ENCODE results near the gene PHYH.
"Not testable (repeated sequence)": the region's sequence is repeated elsewhere in the genome, so short reads cannot be mapped to it uniquely, and the experiment has no call there.

Gene PHYH

DNA sequence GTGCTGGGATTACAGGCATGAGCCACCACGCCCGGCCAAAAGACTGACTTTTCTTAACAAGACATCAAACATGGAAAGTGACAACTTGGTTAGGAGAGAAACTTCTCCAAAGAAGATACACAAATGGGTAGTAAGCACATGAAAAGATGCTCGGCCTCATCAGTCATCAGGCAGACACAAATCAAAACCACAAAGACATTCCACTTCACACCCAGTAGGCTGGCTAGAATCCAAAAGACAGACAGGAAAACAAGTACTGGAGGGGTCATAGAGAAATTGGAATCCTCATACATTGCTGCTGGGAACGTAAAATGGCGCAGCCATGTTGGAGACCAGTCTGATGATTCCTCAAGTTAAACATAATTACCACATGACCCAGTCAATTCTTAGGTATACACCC is 31.8 kb upstream of the PHYH start:
- Mint-ChIP-seq H3K9me3 (no peaks in the 10 kb centered on the region), H3K4me3 (no peak overlapping the region), H3K27me3 (ENCODE audit: low read depth) (no peaks in the 10 kb centered on the region), H3K36me3 (ENCODE audit: low read depth) (peaks cover 33% of the 10 kb centered on the region), H3K27ac (no peak overlapping the region), H3K4me1 (ENCODE audit: low read depth) (no peaks in the 10 kb centered on the region)

DNA sequence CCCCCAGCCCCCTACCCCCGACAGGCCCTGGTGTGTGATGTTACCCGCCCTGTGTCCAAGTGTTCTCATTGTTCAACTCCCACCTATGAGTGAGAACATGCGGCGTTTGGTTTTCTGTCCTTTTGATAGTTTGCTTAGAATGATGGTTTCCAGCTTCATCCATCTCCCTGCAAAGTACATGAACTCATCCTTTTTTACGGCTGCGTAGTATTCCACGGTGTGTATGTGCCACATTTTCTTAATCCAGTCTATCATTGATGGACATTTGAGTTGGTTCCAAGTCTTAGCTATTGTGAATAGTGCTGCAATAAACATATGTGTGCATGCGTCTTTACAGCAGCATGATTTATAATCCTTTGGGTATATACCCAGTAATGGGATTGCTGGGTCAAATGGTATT is 31.1 kb upstream of the PHYH start:
- not testable (repeated sequence) for H3K4me1 Mint-ChIP-seq (ENCODE audit: low read depth); H3K27ac Mint-ChIP-seq; H3K27me3 Mint-ChIP-seq (ENCODE audit: low read depth); H3K9me3 Mint-ChIP-seq; H3K4me3 Mint-ChIP-seq
- H3K36me3 Mint-ChIP-seq (ENCODE audit: low read depth), result peaks cover 37% of the 10 kb centered on the region

DNA sequence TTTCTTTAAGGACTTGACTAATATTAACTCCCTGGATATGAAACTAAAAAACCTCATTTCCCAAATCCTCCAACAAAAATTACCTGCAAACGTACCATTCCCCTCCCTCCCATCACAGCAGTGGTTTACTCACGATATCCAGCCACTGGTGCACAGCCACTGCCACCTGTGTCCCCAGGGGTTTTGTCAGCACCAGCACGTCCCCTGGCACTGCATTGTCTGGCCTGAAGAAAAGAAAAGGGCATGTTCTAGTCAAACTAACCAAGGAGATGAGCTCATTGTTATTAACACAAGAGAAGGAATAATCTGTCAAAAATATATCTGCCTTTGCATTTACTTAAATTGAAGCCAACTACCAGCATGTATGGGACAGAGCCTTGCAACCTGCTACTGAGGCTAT is 29.7 kb upstream of the PHYH start:
- no peaks in the 10 kb centered on the region for H3K9me3 Mint-ChIP-seq
- peaks cover 46% of the 10 kb centered on the region for H3K36me3 Mint-ChIP-seq (ENCODE audit: low read depth)
- H3K4me1 Mint-ChIP-seq (ENCODE audit: low read depth), result no peaks in the 10 kb centered on the region
- no peak overlapping the region for H3K27ac Mint-ChIP-seq
- H3K27me3 Mint-ChIP-seq (ENCODE audit: low read depth), result no peaks in the 10 kb centered on the region
- no peak overlapping the region for H3K4me3 Mint-ChIP-seq

DNA sequence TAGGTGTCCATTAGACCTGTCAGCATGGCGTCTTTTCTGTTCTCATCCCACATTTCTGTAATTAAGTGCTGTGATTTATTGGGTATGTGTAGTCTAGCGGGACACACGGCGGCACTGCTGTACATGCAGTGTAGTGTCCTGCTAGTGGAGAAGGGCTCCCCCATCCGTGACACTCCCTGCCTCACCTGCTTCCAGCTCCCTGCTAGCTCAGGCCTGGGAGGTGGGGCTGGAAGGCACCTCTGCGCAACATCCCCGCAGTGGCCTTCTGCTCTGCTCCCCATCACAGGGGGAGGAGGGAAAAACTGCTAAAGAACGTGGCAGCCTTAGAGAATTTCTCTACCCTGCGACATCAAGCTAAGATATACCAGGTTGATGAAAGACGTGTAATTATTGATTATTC is 28.7 kb upstream of the PHYH start:
- Mint-ChIP-seq H3K27me3 (ENCODE audit: low read depth) (no peaks in the 10 kb centered on the region), H3K4me3 (no peak overlapping the region), H3K9me3 (no peaks in the 10 kb centered on the region), H3K27ac (no peak overlapping the region), H3K4me1 (ENCODE audit: low read depth) (no peaks in the 10 kb centered on the region), H3K36me3 (ENCODE audit: low read depth) (peaks cover 50% of the 10 kb centered on the region)

DNA sequence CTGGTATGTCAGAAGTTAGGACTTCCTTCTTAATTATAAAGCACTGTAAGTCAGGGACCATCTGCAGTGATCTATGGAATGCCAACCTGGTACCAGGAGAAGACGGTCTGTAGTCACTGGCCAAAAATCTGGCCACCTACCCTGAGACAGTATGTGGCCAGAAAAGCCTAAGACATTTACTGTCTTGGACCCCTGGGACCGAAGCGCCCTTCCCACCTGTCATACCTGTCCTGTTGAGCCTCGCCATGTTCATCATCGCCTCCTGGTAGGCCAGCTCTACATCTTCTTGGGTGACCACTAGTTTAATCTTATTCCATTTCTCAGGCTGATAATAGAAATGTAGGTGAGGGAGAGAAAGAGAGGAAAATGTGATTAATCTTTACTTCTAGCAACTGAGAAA is 28.3 kb upstream of the PHYH start:
- Mint-ChIP-seq H3K27ac (no peak overlapping the region), H3K4me1 (ENCODE audit: low read depth) (no peaks in the 10 kb centered on the region), H3K4me3 (no peak overlapping the region), H3K9me3 (no peaks in the 10 kb centered on the region), H3K36me3 (ENCODE audit: low read depth) (peaks cover 48% of the 10 kb centered on the region), H3K27me3 (ENCODE audit: low read depth) (no peaks in the 10 kb centered on the region)

DNA sequence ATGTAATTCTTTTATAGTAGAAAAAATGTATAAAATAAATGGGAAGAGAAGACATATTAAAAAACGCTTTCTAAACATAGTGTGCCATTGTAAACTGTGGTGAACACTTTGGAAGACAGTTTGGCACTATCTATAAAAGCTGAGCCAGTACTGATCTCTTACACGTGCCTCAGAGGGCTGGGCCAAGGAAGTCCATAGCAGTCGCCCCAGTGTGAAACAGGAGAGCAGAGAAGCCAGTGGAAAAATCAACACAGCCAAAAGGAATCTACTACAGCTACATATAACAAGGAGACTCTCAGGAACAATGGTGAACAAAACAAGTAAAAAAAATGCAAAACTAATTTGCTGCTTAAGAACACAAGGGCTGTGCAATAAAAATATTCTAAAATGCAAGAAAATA is 27.7 kb upstream of the PHYH start:
- no peak overlapping the region for H3K4me3 Mint-ChIP-seq
- H3K27me3 Mint-ChIP-seq (ENCODE audit: low read depth), result no peaks in the 10 kb centered on the region
- peaks cover 48% of the 10 kb centered on the region for H3K36me3 Mint-ChIP-seq (ENCODE audit: low read depth)
- H3K27ac Mint-ChIP-seq, result no peak overlapping the region
- H3K9me3 Mint-ChIP-seq, result no peaks in the 10 kb centered on the region
- H3K4me1 Mint-ChIP-seq (ENCODE audit: low read depth), result no peaks in the 10 kb centered on the region

DNA sequence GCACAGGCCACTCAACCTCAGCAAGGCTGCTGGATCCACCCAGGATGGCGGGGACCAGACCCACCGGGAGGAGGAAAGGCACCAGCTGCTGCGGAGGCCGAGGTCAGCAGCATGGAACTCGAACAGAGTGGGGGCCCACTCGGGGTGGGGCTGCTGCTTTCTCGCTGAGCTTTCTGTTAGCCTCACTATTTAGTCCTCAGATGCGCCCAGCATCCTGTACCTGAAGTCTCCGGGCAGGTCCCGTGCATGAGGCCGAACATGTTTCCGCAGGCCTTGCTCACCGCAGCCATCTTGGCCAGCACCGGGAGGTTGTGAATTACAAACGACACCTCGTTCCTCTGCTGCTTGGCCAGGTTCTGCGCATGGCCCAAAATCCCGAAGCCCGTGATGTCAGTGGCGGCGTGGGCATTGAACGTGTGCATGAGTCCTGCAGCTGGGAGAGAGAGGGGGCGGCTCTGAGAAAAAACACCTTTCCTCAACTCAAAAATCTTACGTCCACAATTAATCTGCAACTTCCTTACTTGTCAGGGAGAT is 22.8 kb upstream of the PHYH start:
- Mint-ChIP-seq H3K4me3 (no peak overlapping the region), H3K27ac (no peak overlapping the region), H3K4me1 (ENCODE audit: low read depth) (no peaks in the 10 kb centered on the region), H3K9me3 (no peaks in the 10 kb centered on the region), H3K36me3 (ENCODE audit: low read depth) (peaks cover 30% of the 10 kb centered on the region), H3K27me3 (ENCODE audit: low read depth) (no peaks in the 10 kb centered on the region)

DNA sequence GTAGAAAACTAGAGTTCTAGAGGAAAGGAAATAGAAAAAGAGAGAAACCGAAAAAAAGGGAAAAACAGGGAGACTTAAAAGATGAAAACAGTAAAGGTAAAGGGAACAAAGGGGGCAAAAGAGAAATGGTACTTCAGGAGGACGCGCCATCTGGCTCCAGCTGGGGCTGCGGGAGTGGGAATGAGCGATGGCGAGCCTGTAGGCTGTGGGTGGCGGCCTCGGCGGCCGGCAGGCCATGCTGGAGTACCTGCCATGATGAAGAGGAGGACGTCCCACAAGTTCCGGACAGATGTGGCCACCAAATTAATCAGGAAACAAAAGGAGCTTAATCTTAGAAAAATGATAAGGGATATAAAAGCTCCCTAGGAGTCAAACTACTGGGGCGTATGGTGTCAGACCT is 21.7 kb upstream of the PHYH start:
- Mint-ChIP-seq H3K9me3 (no peaks in the 10 kb centered on the region), H3K27ac (no peak overlapping the region), H3K4me1 (ENCODE audit: low read depth) (no peaks in the 10 kb centered on the region), H3K36me3 (ENCODE audit: low read depth) (peaks cover 28% of the 10 kb centered on the region), H3K27me3 (ENCODE audit: low read depth) (no peaks in the 10 kb centered on the region), H3K4me3 (no peak overlapping the region)

DNA sequence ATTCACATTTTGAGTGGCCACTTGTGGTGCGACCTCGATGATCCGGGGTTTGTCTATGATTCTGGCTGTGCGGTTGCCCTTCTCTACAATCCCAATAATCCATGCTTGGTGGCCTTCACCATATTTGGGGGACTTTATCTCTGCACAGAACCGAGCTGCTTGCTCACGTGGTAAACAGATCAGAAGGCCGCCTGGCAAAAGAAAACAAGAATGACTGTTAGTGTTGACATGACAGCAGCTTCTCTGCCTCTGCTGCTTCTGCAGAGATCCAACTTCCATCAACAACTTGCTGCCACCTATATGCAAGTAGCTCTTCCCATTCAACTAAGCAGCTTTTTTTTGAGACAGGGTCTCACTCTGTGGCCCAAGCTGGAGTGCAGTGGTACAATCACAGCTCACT is 19.3 kb upstream of the PHYH start:
- H3K4me3 Mint-ChIP-seq, result no peak overlapping the region
- no peaks in the 10 kb centered on the region for H3K9me3 Mint-ChIP-seq
- no peak overlapping the region for H3K27ac Mint-ChIP-seq
- H3K4me1 Mint-ChIP-seq (ENCODE audit: low read depth), result no peaks in the 10 kb centered on the region
- peaks cover 16% of the 10 kb centered on the region for H3K36me3 Mint-ChIP-seq (ENCODE audit: low read depth)
- no peaks in the 10 kb centered on the region for H3K27me3 Mint-ChIP-seq (ENCODE audit: low read depth)

DNA sequence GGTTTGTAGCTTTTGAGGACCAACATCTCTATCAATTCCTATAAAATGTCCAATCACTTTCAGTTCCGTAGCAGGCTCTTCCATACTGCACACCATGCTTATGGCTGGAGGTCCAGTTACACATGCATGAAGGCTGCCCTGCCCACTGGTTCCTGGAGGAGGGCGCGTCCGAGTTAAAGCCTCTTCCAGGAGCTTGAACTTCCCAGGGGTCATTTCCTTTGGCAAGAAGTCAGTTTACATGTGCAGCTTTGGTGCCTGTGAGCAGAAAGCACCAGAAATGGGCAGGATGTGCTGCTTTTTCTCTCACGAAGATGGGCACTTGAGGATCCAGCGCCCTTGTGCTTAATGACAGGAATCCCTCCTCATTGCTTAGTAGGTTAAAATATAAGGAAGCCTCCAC is 17.6 kb upstream of the PHYH start:
- H3K9me3 Mint-ChIP-seq, result no peaks in the 10 kb centered on the region
- no peaks in the 10 kb centered on the region for H3K4me1 Mint-ChIP-seq (ENCODE audit: low read depth)
- H3K27ac Mint-ChIP-seq, result no peak overlapping the region
- no peaks in the 10 kb centered on the region for H3K27me3 Mint-ChIP-seq (ENCODE audit: low read depth)
- H3K4me3 Mint-ChIP-seq, result no peak overlapping the region
- peaks cover 9% of the 10 kb centered on the region for H3K36me3 Mint-ChIP-seq (ENCODE audit: low read depth)

DNA sequence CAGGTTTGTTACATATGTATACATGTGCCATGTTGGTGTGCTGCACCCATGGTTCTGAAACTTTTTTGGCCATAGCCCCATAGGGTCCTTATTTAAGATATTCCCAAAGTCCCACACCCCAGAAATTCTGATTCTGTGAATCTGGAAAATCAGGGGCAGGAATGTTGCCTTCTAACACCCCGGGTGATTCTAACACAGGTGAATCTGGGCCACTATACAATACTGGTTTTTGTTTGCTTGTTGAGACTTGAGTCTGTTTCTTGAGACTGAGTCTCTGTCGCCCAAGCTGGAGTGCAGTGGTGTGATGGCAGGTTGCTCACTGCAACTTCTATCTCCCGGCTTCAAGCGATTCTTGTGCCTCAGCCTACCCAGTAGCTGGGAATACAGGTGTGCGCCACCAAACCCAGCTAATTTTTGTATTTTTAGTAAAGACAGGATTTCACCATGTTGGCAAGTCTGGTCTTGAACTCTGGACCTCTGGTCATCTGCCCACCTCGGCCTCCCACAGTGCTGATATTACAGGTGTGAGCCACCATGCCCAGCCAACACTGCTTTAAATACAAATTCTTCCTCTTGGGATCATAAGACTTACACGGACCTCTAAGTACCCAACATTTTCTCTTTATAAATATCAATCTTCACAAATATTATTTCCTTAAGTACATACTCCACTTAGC is 16.9 kb upstream of the PHYH start:
- Mint-ChIP-seq H3K27ac (no peak overlapping the region), H3K27me3 (ENCODE audit: low read depth) (no peaks in the 10 kb centered on the region), H3K36me3 (ENCODE audit: low read depth) (peaks cover 8% of the 10 kb centered on the region), H3K4me1 (ENCODE audit: low read depth) (no peaks in the 10 kb centered on the region), H3K4me3 (no peak overlapping the region), H3K9me3 (no peaks in the 10 kb centered on the region)

DNA sequence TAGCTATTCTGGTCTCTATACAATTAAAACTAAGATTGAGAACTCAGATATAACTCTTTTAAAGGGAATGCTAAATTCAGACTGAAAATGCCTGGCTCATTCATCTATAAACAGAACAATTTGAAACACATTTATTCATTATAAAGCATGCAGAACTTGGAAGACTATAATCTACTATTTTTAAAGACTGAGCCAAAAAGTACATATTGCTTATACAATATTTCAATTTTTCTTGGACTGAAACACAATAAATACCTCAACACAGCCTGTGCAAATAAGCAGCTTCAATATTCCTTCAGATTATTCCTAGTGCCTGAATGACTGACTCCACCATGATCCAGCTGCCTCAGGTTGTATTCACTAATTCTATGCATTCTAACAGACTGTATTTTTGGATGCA is 15.5 kb upstream of the PHYH start:
- peaks cover 5% of the 10 kb centered on the region for H3K36me3 Mint-ChIP-seq (ENCODE audit: low read depth)
- no peak overlapping the region for H3K27ac Mint-ChIP-seq
- no peaks in the 10 kb centered on the region for H3K27me3 Mint-ChIP-seq (ENCODE audit: low read depth)
- no peaks in the 10 kb centered on the region for H3K9me3 Mint-ChIP-seq
- H3K4me1 Mint-ChIP-seq (ENCODE audit: low read depth), result no peaks in the 10 kb centered on the region
- no peak overlapping the region for H3K4me3 Mint-ChIP-seq

DNA sequence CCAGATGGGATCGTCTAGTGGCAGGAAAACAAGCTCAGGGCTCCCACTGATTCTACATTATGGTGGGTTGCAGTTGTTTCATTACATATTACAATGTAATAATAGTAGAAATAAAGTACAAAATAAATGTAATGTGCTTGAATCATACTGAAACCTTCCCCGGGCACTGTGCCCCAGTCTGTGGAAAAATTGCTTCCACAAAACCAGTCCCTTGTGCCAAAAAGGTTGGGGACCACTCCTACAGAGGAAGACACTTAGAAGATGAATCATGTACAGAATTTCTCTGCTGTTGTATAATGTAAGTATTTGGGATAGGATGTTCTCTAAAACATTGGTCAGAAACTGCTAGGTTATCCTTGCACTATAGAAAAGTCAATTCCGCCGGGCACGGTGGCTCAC is 11.3 kb upstream of the PHYH start:
- no peaks in the 10 kb centered on the region for H3K27me3 Mint-ChIP-seq (ENCODE audit: low read depth)
- H3K9me3 Mint-ChIP-seq, result no peaks in the 10 kb centered on the region
- peaks cover 2% of the 10 kb centered on the region for H3K36me3 Mint-ChIP-seq (ENCODE audit: low read depth)
- H3K4me3 Mint-ChIP-seq, result no peak overlapping the region
- no peak overlapping the region for H3K27ac Mint-ChIP-seq
- H3K4me1 Mint-ChIP-seq (ENCODE audit: low read depth), result no peaks in the 10 kb centered on the region

DNA sequence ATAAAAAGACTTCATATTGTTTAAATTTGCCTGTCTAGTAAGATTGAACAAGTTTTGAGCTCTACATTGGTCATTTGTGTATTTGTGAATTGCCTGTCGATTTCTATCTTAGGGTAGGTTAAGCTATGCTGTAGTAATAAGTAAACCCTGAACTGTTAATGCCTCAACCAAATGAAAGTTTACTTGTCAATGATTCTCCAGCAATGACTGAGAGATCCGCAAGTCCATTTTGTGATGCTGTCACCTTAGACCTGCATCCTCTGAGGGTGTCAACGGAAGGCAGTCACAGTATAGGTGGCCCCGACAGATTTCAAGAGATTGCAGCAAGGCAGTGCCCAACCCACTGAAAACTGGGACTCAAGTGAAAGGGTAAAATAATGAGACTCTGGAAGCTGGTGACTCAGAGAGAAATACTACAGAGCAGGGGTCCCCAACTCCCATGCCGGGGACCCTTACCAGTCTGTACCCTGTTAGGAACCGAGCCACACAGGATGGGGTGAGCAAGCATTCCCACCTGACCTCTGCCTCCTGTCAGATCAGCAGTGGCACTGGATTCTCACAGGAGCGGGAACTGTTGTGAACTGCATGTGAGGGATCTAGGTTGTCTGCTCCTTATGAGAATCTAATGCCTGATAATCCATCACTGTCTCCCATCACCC is 10.8 kb upstream of the PHYH start:
- Mint-ChIP-seq H3K36me3 (ENCODE audit: low read depth) (no peaks in the 10 kb centered on the region), H3K27ac (no peak overlapping the region), H3K27me3 (ENCODE audit: low read depth) (no peaks in the 10 kb centered on the region), H3K4me1 (ENCODE audit: low read depth) (no peaks in the 10 kb centered on the region), H3K9me3 (no peaks in the 10 kb centered on the region), H3K4me3 (no peak overlapping the region)

DNA sequence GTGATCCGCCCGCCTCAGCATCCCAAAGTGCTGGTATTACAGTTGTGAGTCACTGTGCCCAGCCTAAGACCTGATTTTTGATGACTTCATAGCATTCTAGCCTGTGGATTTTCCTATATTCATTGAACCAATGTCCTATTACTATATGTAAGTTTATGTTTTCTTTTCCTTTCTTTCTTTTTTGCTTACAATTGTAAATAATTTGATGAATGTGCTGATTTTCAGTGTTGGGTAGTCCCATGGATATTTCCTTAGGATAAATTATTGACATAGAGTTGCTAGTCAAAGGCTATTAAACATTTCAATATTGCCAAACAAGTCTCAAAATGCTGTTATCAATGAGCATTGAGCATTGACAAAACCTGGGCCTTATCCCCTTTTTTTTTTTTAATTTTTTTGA is 9.9 kb upstream of the PHYH start:
- no peaks in the 10 kb centered on the region for H3K9me3 Mint-ChIP-seq
- H3K4me3 Mint-ChIP-seq, result no peak overlapping the region
- H3K27ac Mint-ChIP-seq, result no peak overlapping the region
- H3K27me3 Mint-ChIP-seq (ENCODE audit: low read depth), result no peaks in the 10 kb centered on the region
- H3K4me1 Mint-ChIP-seq (ENCODE audit: low read depth), result no peaks in the 10 kb centered on the region
- H3K36me3 Mint-ChIP-seq (ENCODE audit: low read depth), result no peaks in the 10 kb centered on the region
